Hindlimb muscle (tissue), 1 donor: ENCODE results near the gene PCLO. TPM values are rescaled to one million over a fixed set of nuclear protein-coding genes. Genes with fewer than 3 reads are reported as not detected.
"Not testable (repeated sequence)": the region's sequence is repeated elsewhere in the genome, so short reads cannot be mapped to it uniquely, and the experiment has no call there.

ENCODE experiments used
- DNase-seq: peaks from one replicate; pipeline ENCODE4 v3.0.0-alpha.2; 2013
- polyA plus RNA-seq: library from polyadenylated mRNA; unstranded; fragments of 120-200 nt; gene quantifications from one replicate; pipeline ENCODE4 v1.2.1, GENCODE V29; 2013; ENCODE audit not compliant: insufficient read length

Gene PCLO
- polyA plus RNA-seq, 1 donor: 0.28 TPM

- DNase-seq: no peak
These were observed 31.8 kb downstream of the PCLO start for GRCh38 chr7:83130623-83131545.

GRCh38 chr7:83130191-83130590, 32.5 kb downstream of the PCLO start:
- no peak for DNase-seq

GRCh38 chr7:83119494-83119893, 43.2 kb downstream of the PCLO start:
- DNase-seq: no peak

- DNase-seq: no peak
These were observed 43.7 kb downstream of the PCLO start for GRCh38 chr7:83119026-83119382.

GRCh38 chr7:83118347-83119025, 44.2 kb downstream of the PCLO start:
- no peak for DNase-seq

GRCh38 chr7:83117466-83117865, 45.2 kb downstream of the PCLO start:
- no peak for DNase-seq

GRCh38 chr7:83111391-83111790, 51.3 kb downstream of the PCLO start:
- DNase-seq: no peak

- no peak for DNase-seq
These were observed 53.3 kb downstream of the PCLO start for GRCh38 chr7:83109352-83109751.

- no peak for DNase-seq
These were observed 56.7 kb downstream of the PCLO start for GRCh38 chr7:83105948-83106347.

GRCh38 chr7:83105063-83105462, 57.6 kb downstream of the PCLO start:
- DNase-seq: no peak

GRCh38 chr7:83101530-83101929, 61.2 kb downstream of the PCLO start:
- no peak for DNase-seq

GRCh38 chr7:83096065-83096580, 66.6 kb downstream of the PCLO start:
- DNase-seq: no peak

- DNase-seq: no peak
These were observed 77.4 kb downstream of the PCLO start for GRCh38 chr7:83085299-83085698.

- not testable (repeated sequence) for DNase-seq
These were observed 82.8 kb downstream of the PCLO start for GRCh38 chr7:83079879-83080278.

GRCh38 chr7:83077328-83077727, 85.4 kb downstream of the PCLO start:
- DNase-seq: no peak

GRCh38 chr7:83072576-83073517, 89.8 kb downstream of the PCLO start:
- DNase-seq: no peak

GRCh38 chr7:83065714-83066113, 97.0 kb downstream of the PCLO start:
- DNase-seq: no peak

GRCh38 chr7:83060218-83060617, 102.5 kb downstream of the PCLO start:
- DNase-seq: no peak

GRCh38 chr7:83058667-83059066, 104.0 kb downstream of the PCLO start:
- no peak for DNase-seq

- no peak for DNase-seq
These were observed 107.5 kb downstream of the PCLO start for GRCh38 chr7:83055197-83055596.

- DNase-seq: no peak
These were observed 108.2 kb downstream of the PCLO start for GRCh38 chr7:83054472-83054871.

GRCh38 chr7:83053965-83054364, 108.7 kb downstream of the PCLO start:
- no peak for DNase-seq

- DNase-seq: no peak
These were observed 122.2 kb downstream of the PCLO start for GRCh38 chr7:83040484-83040883.
